GM18907 (cell line): ENCODE data around the gene SUN1.
"Not testable (repeated sequence)": the region's sequence is repeated elsewhere in the genome, so short reads cannot be mapped to it uniquely, and the experiment has no call there.

Source experiments
- ATAC-seq: cut with Tn5 transposase; IDR thresholded peaks from one replicate; pipeline ENCODE4 v1.9.1; 2021; ENCODE audit warnings: mild to moderate bottlenecking, moderate library complexity; ENCODE audit not compliant: unreplicated experiment

Gene SUN1

DNA sequence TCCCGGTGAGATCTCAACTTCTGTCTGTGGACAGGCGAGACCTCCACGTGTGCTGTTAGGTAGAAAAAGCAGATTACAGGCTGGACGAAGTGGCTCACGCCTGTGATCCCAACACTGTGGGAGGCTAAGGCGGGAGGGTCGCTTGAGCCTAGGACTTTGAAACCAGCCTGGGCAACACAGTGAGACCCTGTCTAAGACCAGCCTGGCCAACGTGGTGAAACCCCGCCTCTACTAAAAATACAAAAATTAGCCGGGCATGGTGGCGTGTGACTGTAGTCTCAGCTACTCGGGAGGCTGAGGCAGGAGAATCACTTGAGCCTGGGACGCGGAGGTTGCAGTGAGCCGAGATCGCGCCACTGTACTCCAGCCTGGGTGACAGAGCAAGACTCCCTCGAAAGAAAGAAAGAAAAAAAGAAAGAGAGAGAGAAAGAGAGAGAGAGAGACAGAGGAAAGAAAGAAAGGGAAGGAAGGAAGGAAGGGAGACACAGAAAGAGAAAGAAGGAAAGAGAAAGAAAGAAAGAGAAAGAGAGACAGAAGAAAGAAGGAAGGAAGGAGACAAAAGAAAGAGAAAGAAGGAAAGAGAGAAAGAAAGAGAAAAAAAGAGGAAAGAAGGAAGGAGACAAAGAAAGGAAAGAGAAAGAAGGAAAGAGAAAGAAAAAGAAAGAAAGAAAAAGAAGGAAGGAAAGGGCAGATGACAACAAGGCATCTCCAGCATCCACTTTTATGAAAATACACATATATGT, 29.6 kb upstream of the SUN1 start:
- ATAC-seq: no peak

DNA sequence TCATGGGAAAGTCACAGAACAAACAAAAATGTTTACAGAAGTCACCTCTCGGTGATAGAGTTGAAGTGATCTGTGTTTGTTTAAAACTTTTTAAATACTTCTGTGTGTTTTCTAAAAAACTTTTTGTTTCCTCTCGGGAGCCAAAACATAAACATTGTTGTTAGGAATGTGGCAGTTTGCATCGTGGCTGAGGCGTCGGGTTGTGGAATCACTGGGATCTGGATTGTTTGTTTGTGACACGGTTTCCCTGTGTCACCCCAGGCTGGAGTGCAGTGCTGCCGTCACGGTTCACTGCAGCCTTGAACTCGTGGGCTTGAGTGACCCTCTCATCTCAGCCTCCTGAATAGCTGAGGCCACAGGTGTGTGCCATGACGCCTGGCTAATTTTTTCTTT, 29.0 kb upstream of the SUN1 start:
- no peak for ATAC-seq

DNA sequence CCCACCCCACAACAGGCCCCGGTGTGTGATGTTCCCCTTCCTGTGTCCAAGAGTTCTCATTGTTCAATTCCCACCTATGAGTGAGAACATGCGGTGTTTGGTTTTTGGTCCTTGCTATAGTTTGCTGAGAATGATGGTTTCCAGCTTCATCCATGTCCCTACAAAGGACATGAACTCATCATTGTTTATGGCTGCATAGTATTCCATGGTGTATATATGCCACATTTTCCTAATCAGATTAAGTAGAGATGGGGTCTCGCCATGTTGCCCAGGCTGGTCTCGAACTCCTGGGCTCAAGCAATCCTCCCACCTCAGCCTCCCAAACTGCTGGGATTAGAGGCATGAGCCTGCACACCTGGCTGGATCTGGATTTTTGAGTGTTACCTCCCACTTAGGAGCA, 28.5 kb upstream of the SUN1 start:
- not testable (repeated sequence) for ATAC-seq

DNA sequence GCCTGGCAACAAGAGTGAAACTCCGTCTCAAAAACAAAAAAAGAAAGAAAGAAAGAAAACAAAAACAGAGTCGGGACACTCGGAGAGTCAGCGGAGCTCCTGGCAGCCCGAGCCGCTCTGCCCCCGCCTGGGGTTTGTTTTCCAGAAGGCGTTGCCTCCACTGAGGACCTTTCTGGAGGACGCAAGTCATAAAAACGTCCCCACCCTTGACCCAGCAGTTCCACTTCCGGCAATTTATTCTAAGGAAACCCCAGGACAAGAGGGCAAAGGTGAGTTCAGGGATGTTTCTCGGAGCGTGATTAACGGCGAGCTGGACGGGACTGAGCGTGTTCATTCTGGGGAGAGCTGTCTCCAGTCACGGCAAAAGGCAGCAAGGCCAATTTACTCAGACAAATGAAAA, 27.0 kb upstream of the SUN1 start:
- ATAC-seq: no peak

DNA sequence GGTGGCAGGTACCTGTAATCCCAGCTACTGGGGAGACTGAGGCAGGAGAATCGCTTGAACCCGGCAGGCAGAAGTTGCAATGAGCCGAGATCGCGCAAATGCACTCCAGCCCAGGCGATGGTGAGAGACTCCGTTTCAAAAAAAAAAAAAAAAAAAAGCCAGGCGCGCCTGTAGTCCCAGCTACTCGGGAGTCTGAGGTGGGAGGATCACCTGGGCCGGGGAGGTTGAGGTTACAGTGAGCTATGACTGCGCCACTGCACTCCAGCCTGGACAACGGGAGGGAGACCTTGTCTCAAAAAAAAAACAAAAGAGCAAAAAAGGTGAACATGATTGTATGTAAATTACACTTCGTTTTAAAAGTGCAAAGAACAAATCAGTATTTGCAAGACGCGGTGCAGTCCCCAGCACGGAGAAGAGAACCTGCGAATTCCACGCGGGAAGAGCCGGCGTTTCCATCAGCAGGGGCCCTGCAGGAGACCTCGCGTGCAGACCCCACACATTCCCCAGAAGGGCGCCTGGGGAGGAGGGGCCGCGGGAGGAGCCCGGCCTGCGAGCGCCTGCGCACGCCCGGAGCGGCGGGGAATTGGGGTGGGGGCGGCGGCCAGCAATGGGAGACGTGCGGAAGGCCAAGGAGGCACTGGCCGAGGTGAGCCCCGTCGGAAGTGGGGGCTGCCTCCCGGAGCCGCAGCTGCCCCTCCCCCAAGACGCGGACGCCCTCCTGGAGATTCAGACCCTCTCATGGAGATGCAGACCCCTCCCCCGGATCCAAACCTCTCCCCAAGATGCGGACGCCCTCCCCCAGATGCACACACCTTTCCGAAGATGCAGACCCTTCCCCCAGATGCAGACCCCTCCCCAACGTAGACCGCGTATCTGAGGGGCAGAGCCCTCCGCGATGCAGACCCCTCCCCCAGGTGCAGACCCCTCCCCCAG, 16.7 kb upstream of the SUN1 start:
- ATAC-seq: no peak

DNA sequence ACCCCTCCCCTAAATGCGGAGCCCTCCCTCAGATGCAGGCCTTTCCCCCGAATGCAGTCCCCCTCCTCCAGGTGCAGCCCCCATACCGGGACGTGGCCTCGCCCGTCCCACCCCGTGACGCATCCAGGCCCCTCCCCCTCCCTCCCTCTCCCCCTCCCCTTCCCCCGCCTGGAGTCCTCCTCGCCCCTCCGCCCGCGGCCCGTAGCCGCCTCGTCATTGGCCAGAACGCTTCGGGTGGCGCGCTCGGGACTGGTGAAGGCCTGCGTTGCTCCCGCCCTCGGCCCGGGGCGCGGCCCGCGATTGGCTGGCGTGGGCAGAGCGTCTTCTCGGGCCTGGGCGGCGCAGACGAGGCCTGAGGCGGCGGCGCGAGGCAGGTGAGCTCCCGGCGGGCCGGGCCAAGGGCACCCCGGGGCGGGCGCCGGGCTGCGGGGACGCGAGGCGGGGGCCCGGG, 16.0 kb upstream of the SUN1 start:
- ATAC-seq: peak; percentile 85

DNA sequence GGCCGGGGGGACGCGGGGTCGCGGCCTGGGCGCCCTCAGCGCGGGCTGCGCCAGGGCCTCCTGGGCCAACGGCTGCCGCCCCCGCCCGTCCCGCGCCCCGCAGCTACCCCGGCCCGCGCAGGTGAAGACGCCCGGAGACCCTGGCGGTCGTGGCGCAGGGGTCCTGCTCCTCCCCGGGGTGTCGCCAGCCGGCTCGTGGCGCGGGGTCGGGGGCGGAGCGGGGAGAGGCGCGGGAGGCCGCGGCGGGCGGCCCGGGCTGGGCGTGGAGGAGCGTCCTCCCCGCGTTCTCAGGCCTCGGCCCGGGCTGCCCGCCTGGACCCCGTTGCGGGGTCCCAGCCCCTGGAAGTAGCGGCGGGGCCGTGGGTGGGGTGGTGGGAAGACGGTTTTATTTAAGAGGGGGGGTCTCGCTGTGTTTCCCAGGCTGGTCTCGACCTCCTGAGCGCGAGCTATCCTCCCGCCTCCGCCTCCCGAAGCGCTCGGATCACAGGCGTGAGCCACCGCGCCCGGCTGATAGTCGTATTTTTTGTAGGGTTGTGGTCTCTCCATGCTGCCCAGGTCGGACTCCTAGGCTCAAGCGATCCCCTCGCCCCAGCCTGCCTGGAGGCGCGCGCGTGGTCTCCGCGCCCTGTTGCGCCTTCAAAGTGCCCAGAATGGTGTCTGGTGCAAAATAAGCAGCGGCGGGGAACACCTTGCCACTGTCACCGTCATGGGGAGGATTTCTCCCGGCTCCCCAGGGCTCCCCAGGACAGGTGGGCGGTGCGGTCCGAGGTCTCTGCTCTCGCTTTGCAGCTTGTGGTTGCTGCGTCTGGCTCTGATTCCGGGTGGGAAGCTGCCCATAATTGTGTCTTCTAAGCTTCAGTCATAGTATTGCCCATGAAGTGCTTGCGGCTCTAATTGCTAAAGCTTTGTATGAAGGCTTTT, 15.3 kb upstream of the SUN1 start:
- ATAC-seq: peak; percentile 21

DNA sequence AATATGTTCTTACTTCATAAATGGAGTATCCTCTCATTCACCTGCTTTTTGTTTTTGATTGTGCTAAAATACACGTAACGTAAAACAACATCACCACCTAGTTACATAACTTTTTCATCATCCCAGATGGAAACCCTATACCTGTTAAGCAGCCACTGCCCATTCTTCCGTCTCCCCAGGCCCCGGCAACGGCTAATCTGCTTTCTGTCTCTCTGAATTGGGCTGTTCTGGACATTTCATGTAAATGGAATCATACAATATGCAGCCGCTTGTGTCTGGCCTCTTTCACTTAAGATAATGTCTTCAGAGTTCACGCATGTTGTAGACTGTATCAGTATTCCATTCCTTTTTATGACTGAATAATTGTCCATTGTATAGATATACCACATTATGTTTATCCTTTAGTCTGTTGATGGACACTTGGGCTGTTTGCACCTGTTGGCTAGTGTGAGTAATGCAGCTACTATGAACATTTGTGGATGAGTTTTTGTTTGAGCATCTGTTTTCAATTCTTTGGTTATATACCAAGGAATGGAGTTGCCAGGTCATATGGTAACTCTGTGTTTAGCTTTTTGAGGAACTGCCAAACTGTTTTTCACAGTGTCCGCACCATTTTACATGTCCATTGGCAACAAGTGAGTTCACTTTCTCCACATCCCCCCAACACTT, 14.1 kb upstream of the SUN1 start:
- ATAC-seq: no peak

DNA sequence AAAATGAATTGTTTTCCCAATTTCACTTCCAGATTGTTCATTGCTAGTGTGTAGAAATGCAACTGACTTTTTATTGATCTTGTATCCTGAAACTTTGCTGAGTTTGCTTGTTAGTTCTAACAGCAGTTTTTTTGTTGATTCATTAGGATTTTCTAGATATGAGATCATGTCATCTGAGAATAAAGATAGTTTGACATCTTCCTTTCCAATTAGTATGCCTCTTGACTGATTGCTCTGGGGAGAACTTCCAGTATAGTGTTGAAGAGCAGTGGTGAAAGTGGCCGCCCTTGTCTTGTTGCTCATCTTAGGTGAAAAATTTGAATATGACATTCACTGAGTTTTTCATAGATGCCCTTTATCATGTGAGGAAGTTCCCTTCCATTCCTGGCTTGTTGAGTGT, 11.9 kb upstream of the SUN1 start:
- ATAC-seq: no peak

DNA sequence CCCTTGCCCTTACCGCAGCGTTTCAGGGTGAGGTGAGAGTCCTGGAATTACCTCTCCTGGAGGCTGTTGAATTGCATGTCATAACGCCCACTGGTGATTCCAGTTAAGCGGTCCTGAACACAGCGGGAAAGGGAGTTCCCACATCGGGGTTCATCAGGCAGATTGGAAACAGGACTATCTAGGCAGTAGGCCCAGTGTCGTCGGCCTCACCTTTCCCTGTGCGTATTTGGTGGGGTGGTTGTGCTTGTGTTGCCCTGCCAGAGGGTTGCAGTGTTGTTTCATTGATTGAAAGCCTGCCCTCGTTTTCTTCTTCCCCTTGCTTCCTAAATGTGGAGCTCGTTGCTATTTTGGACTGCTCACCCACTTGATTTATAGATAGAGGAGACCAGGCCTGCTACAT, 10.6 kb upstream of the SUN1 start:
- ATAC-seq: no peak

DNA sequence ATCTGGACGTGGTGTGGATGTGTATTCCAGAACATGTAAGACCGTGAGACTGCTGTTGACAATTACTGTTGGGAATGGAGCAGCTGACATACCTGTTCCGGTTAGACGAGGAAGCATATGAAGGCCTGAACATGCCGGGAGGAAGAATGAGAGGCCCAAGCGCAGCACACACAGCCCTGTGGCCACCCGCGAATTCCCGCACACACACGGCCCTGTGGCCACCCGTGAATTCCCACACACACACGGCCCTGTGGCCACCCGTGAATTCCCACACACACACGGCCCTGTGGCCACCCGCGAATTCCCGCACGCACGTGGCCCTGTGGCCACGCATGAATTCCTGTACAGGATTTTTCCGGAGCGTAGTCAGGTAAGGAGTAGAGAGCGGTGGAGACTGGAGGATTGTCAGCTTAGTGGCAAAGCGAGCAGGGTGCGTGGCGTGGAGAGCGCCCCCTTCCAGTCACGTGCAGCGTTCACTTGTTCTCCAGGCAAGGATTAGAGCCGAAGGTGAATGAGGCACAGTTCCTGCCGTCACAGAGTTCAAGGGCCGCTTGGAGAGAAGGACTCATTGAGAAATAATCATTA, 9.5 kb upstream of the SUN1 start:
- ATAC-seq: no peak

DNA sequence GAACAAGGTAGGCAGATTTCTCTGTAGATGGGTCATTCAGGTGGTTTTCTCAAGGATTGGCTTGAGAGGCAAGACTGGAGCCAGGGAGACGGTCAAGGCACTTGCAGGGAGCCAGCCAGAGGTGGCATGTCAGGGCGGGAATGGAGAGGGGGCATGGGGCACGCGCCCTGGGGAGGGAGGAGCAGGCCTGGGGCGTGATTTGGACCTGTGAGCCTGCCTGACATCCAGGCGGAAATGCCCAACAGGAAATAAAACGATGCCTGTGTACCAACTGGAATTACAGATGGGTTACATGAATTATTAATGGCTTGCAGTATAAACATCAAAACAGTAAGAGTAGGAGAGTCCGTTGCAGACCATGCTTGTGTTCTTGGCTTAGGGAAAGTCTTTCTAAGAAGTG, 8.6 kb upstream of the SUN1 start:
- no peak for ATAC-seq

DNA sequence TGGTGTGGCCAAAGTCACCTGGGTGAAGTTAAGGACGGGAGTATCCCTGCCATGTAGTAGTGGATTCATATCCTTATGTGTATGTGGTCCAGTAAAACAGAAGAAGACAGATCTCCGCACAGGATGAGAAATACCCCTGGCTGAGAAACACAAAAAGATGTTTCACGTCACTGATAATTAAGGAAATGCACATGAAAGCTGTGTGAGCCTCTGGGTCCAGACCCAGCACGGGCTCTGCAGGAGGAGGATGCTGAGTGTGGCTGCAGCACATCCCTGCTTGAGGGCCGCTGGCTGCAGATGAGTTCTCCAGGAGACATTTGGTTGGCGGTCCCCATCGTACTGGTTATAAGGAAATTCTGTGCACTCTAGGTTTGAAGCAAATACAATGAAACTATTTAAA, 8.2 kb upstream of the SUN1 start:
- ATAC-seq: no peak

DNA sequence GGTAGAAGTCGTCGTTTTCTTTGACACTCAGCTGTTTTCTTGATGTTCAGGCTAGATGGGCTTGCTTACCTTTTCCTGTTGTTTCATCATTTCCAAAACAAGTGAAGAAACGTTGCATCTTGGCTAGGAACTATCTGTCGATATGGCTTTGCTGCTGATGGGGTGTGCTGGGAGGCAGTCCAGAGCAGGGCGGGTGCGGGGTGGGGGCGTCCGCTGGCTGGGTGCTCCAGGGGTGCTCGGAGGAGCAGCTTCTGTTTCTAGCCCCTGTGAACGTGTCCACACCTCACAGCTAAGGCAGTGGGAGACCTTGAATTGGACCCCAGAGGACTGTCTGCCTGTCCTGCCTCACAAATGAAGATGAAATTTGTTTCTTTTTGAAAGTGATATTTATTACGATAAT, 7.6 kb upstream of the SUN1 start:
- ATAC-seq: no peak

DNA sequence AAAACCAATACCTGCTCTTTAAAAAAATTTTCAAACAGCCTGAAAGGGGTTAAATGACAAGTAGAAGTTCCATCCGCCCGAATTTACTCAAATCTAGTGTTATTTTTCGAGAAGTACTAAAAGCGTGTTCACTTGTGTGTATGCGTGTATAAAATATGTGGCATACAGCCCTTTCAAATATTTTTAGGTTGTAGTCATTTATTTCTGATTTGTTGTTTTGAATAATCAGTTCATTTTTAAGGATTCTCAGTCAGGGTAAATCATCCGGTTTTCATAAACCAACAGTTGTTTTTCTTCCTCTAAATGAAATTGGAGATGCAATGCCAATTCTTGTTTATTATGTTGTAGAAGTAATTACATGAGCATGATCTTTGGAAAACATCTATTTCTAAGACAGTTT, 6.9 kb upstream of the SUN1 start:
- no peak for ATAC-seq

DNA sequence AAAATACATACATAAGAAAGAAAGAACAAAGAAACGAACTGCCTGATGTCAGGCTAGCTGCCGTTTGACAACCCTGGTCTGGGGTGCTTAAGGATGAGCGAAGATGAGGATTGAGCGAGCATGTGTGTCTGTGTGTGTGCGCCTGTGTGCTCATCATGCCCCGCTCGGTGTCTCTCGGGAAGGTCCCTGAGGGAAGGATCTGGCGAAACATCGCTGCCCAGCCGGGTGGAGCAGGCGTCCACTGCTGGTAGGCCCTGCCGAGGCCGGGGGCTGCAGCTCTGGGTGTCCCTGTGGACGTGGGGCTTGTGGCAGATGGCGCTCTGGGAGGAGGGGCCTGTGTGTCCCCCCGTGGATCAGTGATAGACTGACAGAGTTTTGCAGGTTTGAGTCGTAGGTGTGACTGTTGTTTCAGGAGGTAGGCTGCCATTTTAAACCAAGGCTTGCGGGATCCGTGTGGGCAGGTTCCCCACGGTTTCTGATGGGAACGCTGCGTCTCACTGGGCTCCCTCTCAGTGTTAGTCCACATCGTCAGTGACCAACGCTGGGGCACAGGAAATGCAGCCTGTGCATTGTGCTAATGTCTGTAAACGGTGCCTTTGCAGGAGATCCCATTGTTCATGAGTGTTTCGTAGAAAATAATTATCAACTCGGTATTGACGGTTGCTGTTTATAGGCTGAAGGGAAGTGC, 5.9 kb upstream of the SUN1 start:
- ATAC-seq: no peak

DNA sequence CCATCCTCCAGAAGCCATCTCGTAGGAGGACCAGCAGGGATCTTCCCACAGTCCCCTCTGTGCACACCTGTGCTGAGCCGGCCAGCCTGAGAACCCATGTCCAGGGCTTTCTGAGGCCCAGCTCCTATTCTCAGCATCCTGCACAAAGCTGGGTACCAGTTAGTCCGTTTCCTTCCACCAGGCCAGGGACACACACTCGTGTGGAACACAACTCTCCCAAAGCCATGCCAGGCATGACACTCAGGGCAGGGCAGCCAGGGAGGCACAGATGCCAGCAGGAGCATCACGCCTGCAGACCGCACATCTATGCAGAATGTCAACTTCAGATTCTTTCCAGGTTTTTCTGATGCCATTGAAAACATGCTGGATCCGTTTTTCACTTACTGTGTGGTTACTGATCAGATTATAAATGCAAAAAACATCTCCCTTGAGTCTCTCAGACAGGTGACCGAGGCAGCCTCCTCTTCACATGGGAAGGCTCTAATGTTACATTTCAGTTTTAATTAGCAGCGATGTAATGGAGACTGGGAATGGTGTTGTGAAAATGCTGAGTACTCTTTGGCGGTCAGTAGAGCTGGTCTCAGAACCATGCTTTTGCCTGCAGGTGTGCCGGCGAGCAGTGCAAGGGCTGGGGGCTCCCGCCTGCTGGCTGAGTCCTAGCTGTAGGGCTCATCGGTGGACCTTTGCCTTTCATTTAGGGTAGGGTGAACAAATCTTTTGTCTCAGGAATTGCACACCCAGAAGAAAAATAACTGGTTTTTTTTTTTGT, 3.3 kb upstream of the SUN1 start:
- no peak for ATAC-seq

DNA sequence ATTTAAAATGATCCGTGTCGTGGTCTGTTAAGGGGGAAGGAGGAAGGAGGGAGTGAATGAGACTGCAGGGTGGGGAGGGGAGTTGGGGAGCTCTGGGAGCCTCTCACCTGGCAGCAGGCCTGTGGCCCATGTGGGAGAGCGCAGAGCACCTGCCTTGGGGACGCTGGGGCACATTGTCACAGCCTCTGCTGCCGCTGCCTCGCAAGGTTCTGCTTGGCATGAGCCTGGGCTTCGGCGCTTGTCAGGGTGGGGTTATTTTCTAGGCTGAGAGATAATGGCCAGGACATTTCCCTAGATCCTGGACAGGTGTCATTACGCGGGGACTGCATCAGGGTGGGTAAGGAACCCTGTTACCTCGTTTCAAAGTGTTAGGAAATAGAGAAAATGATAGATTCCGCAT, 2.2 kb upstream of the SUN1 start:
- ATAC-seq: no peak

DNA sequence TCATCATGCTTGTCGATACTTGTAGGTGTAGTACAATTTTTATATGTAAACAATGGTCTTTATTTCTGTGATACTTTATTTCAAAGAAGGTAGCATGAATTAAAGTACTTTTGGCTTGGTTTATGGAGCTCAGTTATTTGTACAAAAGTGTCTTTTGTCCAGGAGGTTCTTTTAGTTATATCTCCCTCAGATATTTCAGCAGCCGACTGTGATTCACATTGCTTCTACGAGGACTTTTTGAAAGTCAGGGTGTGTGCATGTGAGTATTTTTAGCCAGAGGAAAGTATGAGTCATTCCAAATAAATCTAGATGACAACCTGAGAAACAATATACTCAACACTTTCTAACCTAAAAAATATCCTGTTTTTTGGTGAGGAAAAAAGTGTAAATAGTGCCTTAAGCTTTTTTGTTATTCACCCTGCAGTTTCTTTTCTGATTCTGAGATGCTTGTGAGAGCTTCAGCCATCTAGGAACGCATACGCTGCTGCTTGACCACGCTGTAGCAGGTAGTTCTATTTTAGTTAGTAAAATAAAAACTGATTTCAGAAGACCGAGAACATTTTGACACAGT, 595 bp upstream of the SUN1 start:
- ATAC-seq: peak; percentile 53
